ENCODE measurements around the gene ANKK1. TPM values are rescaled to one million over a fixed set of nuclear protein-coding genes. Genes with fewer than 3 reads are reported as not detected.

ANKK1 gene
- total RNA-seq, 2 donors from 2014 or later, result 0.49 to 0.68 TPM

- DNase-seq (ENCODE audit: low spot score), result no peak
- H3K27me3 ChIP-seq (replicated peaks; ENCODE audit: insufficient read depth), result no peaks in the 10 kb centered on the region
Observed at GRCh38 chr11:113436672-113437252, 49.2 kb downstream of the ANKK1 start.

GRCh38 chr11:113440816-113441215 lies 53.2 kb downstream of the ANKK1 start:
- DNase-seq (ENCODE audit: low spot score) (no peak), ATAC-seq (ENCODE audit: insufficient number of reproducible peaks, low FRiP score, low read depth) (no peak)
- Histone ChIP-seq H3K4me1 (ENCODE audit: control insufficient read depth in 1 of 2, low read depth in 2 of 2) (no peaks in the 10 kb centered on the region), H3K27me3 (replicated peaks; ENCODE audit: insufficient read depth) (no peaks in the 10 kb centered on the region), H3K27ac (no peak overlapping the region), H3K4me3 (no peak overlapping the region), H3K36me3 (no peaks in the 10 kb centered on the region), H3K9me3 (no peaks in the 10 kb centered on the region)
- TF ChIP-seq, protein P1, sequence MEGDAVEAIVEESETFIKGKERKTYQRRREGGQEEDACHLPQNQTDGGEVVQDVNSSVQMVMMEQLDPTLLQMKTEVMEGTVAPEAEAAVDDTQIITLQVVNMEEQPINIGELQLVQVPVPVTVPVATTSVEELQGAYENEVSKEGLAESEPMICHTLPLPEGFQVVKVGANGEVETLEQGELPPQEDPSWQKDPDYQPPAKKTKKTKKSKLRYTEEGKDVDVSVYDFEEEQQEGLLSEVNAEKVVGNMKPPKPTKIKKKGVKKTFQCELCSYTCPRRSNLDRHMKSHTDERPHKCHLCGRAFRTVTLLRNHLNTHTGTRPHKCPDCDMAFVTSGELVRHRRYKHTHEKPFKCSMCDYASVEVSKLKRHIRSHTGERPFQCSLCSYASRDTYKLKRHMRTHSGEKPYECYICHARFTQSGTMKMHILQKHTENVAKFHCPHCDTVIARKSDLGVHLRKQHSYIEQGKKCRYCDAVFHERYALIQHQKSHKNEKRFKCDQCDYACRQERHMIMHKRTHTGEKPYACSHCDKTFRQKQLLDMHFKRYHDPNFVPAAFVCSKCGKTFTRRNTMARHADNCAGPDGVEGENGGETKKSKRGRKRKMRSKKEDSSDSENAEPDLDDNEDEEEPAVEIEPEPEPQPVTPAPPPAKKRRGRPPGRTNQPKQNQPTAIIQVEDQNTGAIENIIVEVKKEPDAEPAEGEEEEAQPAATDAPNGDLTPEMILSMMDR (IDR thresholded peaks at IDR 0.05), result no peak

More at GRCh38 chr11:113436672-113437252, 49.2 kb downstream of the ANKK1 start:
- no peaks in the 10 kb centered on the region for H3K9me3 ChIP-seq
- no peak for ATAC-seq (ENCODE audit: insufficient number of reproducible peaks, low FRiP score, low read depth)
- no peak overlapping the region for H3K4me3 ChIP-seq
- no peaks in the 10 kb centered on the region for H3K36me3 ChIP-seq
- H3K4me1 ChIP-seq (ENCODE audit: control insufficient read depth in 1 of 2, low read depth in 2 of 2), result no peaks in the 10 kb centered on the region
- TF ChIP-seq, protein P1 (IDR thresholded peaks at IDR 0.05), result no peak
- no peak overlapping the region for H3K27ac ChIP-seq

DNA sequence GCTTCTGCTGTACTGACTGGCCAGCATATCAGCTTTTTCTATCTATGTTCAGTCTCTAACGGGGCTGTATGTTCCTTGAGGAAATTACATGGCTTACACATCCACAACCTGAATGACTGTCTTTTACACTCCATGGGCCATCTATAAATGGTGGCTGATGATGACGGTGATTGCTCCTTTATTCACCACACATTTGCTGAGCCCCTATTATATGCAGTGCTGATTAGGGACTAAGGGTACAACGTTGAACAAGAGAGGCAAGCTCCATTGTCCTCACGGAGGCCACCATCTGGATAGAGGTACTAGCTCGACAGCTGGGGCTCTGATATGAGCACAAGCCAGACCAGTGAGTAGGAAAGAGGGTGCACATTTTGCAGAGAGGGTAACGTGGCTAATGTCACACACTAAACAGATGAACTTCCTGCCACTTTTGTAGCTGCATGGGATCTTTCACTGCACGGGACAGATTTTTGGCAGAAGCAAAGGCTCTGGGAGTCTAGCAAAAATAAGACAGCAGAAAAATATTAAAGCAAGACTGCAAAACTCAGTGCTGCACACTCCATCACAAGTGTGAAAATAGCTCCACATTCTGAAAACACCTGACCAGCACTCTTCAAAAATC lies 57.0 kb downstream of the ANKK1 start:
- no peaks in the 10 kb centered on the region for H3K4me1 ChIP-seq (ENCODE audit: control insufficient read depth in 1 of 2, low read depth in 2 of 2)
- DNase-seq (ENCODE audit: low spot score), result no peak
- no peaks in the 10 kb centered on the region for H3K9me3 ChIP-seq
- no peak overlapping the region for H3K4me3 ChIP-seq
- TF ChIP-seq, protein P1 (IDR thresholded peaks at IDR 0.05), result no peak
- ATAC-seq (ENCODE audit: insufficient number of reproducible peaks, low FRiP score, low read depth), result no peak
- no peaks in the 10 kb centered on the region for H3K27me3 ChIP-seq (replicated peaks; ENCODE audit: insufficient read depth)
- H3K27ac ChIP-seq, result no peak overlapping the region
- no peaks in the 10 kb centered on the region for H3K36me3 ChIP-seq

- TF ChIP-seq, protein P1 (IDR thresholded peaks at IDR 0.05), result no peak
- H3K9me3 ChIP-seq, result no peaks in the 10 kb centered on the region
- ATAC-seq (ENCODE audit: insufficient number of reproducible peaks, low FRiP score, low read depth), result no peak
Observed at GRCh38 chr11:113446112-113446511, 58.5 kb downstream of the ANKK1 start.

GRCh38 chr11:113446938-113447337 lies 59.4 kb downstream of the ANKK1 start:
- no peak for DNase-seq (ENCODE audit: low spot score)

More at GRCh38 chr11:113446112-113446511, 58.5 kb downstream of the ANKK1 start:
- DNase-seq (ENCODE audit: low spot score), result no peak
- no peak overlapping the region for H3K4me3 ChIP-seq
- H3K27me3 ChIP-seq (replicated peaks; ENCODE audit: insufficient read depth), result no peaks in the 10 kb centered on the region
- H3K36me3 ChIP-seq, result no peaks in the 10 kb centered on the region
- H3K4me1 ChIP-seq (ENCODE audit: control insufficient read depth in 1 of 2, low read depth in 2 of 2), result no peaks in the 10 kb centered on the region
- no peak overlapping the region for H3K27ac ChIP-seq

More at GRCh38 chr11:113446938-113447337, 59.4 kb downstream of the ANKK1 start:
- no peaks in the 10 kb centered on the region for H3K4me1 ChIP-seq (ENCODE audit: control insufficient read depth in 1 of 2, low read depth in 2 of 2)
- ATAC-seq (ENCODE audit: insufficient number of reproducible peaks, low FRiP score, low read depth), result no peak
- no peaks in the 10 kb centered on the region for H3K9me3 ChIP-seq
- TF ChIP-seq, protein P1 (IDR thresholded peaks at IDR 0.05), result no peak
- no peaks in the 10 kb centered on the region for H3K36me3 ChIP-seq
- H3K4me3 ChIP-seq, result no peak overlapping the region
- H3K27me3 ChIP-seq (replicated peaks; ENCODE audit: insufficient read depth), result no peaks in the 10 kb centered on the region
- no peak overlapping the region for H3K27ac ChIP-seq
